Sigmoid colon (tissue), 4 donors: Measurements from ENCODE around the gene SLC6A5.

Experiments used
- CTCF ChIP-seq, 4 experiments: fragments of 450-650 bp in 3 of 4; fragments of 200-600 bp in 1 of 4; IDR thresholded peaks; one replicate each; pipeline ENCODE4 v1.5.1; 2016 to 2019; ENCODE audit warnings: antibody characterized with exemption in 4 of 4, mild to moderate bottlenecking in 3 of 4, moderate library complexity in 2 of 4
- POLR2A ChIP-seq, 2 donors: fragments of 450-650 bp; IDR thresholded peaks; one replicate each; pipeline ENCODE4 v1.6.1; 2016; ENCODE audit warnings: antibody characterized with exemption in 2 of 2, mild to moderate bottlenecking in 2 of 2, moderate library complexity in 2 of 2
- POLR2AphosphoS5 ChIP-seq, 4 donors: sonication (generic); formaldehyde crosslinking; IDR thresholded peaks; one replicate each; pipeline ENCODE4 v1.6.1; 2017; ENCODE audit warnings: antibody characterized with exemption in 4 of 4

DNA sequence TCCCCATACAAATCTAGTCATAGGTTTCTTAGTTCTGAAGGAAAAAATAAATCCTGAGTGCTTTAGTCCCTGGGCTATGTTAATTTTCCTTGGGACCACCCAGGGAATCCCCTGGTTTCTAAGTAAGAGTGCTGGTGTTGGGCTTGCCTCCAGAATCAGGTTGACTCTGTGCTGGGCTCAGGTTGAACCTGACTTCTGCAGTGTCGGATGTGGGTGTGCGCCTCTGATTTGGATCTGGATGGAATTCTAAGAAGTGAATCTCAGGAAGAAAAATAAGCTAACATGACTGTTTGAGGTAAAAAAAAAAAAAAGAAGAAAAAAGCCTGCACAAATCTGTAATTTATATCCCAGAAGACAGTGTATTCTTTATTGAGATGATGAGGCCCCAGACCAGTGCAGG is 41.0 kb downstream of the SLC6A5 start:
- TF ChIP-seq POLR2A (IDR thresholded peaks at IDR 0.05) = no peak
- no peak for TF ChIP-seq CTCF (IDR thresholded peaks at IDR 0.05)
- TF ChIP-seq POLR2AphosphoS5 (IDR thresholded peaks at IDR 0.05) = no peak
